Mucosa of descending colon (tissue), 3 donors: ENCODE results near the gene CDKN2B-AS1. TPM values are rescaled to one million over a fixed set of nuclear protein-coding genes. Genes with fewer than 3 reads are reported as not detected.
A peak's percentile ranks its signal among the peaks of the same experiment; 100 is the strongest.

Source experiments
- ATAC-seq: fragments of 200-7000 bp; cut with Tn5 transposase; one replicate; pipeline ENCODE4 v1.9.1; 2020; ENCODE audit warnings: mild to moderate bottlenecking, moderate library complexity
- DNase-seq, 3 donors: peaks; one replicate each; pipeline ENCODE4 v3.0.0-alpha.2; 2020
- H3K36me3 ChIP-seq: fragments of 200-600 bp; one replicate; pipeline ENCODE4 v1.8.0; 2021; ENCODE audit warnings: low read depth, mild to moderate bottlenecking
- H3K4me1 ChIP-seq: fragments of 200-600 bp; one replicate; pipeline ENCODE4 v1.8.0; 2021; ENCODE audit warnings: low read depth, mild to moderate bottlenecking
- H3K4me3 ChIP-seq: fragments of 200-600 bp; one replicate; pipeline ENCODE4 v1.8.0; 2021; ENCODE audit warnings: mild to moderate bottlenecking
- H3K9me3 ChIP-seq: fragments of 200-600 bp; one replicate; pipeline ENCODE4 v1.8.0; 2021; ENCODE audit warnings: mild to moderate bottlenecking
- intact Hi-C, 2 donors: fragments of 100-400 bp; cut with DNase I in 1 of 2; cut with micrococcal nuclease in 1 of 2; formaldehyde crosslinking; loops; one replicate each; pipeline versions ENCODE4 v1.11.0 to v1.11.1; 2022; cut with DNase I, micrococcal nuclease
- total RNA-seq, 3 donors: library from RNA; stranded (reverse); fragmentation: NEBNext Ultra II Directional in 2 of 3; extraction: Animal tissue kit (Norgen Biotek cat#: 25700) in 2 of 3; gene quantifications; one replicate each; pipeline versions ENCODE4 v1.2.1 to v1.2.4, GENCODE V29; 2021 to 2023
- TF ChIP-seq, protein P1 (sequence below): fragments of 200-600 bp; IDR thresholded peaks from one replicate; pipeline ENCODE4 v1.8.0; 2022; ENCODE audit warnings: antibody characterized with exemption, mild to moderate bottlenecking
- donor health status: DM: no; HTN: no; CAD: no; lungs with moderate emphysema.
- donor health status: DM: no; HTN: no; CAD: no.
- donor health status: DM: no; HTN: yes; CAD: no.

CDKN2B-AS1 gene
- total RNA-seq, 3 donors from 2014 or later = 48.3 to 134 (median 78.7) TPM

- intact Hi-C loops = no loop called here
These were observed 78.8 kb downstream of the CDKN2B-AS1 start for GRCh38 chr9:22073349-22073748.

GRCh38 chr9:22078081-22078480, 83.5 kb downstream of the CDKN2B-AS1 start:
- no peaks in the 10 kb centered on the region for H3K36me3 ChIP-seq
- intact Hi-C loops = no loop called here
- ATAC-seq (no peak), DNase-seq (no peak)
- H3K9me3 ChIP-seq = no peaks in the 10 kb centered on the region
- no peak overlapping the region for H3K4me3 ChIP-seq
- H3K4me1 ChIP-seq = no peaks in the 10 kb centered on the region
- TF ChIP-seq, protein P1, sequence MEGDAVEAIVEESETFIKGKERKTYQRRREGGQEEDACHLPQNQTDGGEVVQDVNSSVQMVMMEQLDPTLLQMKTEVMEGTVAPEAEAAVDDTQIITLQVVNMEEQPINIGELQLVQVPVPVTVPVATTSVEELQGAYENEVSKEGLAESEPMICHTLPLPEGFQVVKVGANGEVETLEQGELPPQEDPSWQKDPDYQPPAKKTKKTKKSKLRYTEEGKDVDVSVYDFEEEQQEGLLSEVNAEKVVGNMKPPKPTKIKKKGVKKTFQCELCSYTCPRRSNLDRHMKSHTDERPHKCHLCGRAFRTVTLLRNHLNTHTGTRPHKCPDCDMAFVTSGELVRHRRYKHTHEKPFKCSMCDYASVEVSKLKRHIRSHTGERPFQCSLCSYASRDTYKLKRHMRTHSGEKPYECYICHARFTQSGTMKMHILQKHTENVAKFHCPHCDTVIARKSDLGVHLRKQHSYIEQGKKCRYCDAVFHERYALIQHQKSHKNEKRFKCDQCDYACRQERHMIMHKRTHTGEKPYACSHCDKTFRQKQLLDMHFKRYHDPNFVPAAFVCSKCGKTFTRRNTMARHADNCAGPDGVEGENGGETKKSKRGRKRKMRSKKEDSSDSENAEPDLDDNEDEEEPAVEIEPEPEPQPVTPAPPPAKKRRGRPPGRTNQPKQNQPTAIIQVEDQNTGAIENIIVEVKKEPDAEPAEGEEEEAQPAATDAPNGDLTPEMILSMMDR = no peak

More at GRCh38 chr9:22073349-22073748, 78.8 kb downstream of the CDKN2B-AS1 start:
- H3K36me3 ChIP-seq = no peaks in the 10 kb centered on the region
- no peak for DNase-seq
- no peak for ATAC-seq
- no peaks in the 10 kb centered on the region for H3K4me1 ChIP-seq
- no peaks in the 10 kb centered on the region for H3K9me3 ChIP-seq
- no peak overlapping the region for H3K4me3 ChIP-seq
- TF ChIP-seq, protein P1 = no peak

GRCh38 chr9:22079873-22080341, 85.3 kb downstream of the CDKN2B-AS1 start:
- Histone ChIP-seq H3K4me3 (no peak overlapping the region), H3K9me3 (no peaks in the 10 kb centered on the region), H3K36me3 (no peaks in the 10 kb centered on the region), H3K4me1 (no peaks in the 10 kb centered on the region)
- ATAC-seq (peak; percentile 34), DNase-seq (peak in 1 of 3 donors; percentile 15)
- intact Hi-C loops = no loop called here
- TF ChIP-seq, protein P1 = no peak

DNA sequence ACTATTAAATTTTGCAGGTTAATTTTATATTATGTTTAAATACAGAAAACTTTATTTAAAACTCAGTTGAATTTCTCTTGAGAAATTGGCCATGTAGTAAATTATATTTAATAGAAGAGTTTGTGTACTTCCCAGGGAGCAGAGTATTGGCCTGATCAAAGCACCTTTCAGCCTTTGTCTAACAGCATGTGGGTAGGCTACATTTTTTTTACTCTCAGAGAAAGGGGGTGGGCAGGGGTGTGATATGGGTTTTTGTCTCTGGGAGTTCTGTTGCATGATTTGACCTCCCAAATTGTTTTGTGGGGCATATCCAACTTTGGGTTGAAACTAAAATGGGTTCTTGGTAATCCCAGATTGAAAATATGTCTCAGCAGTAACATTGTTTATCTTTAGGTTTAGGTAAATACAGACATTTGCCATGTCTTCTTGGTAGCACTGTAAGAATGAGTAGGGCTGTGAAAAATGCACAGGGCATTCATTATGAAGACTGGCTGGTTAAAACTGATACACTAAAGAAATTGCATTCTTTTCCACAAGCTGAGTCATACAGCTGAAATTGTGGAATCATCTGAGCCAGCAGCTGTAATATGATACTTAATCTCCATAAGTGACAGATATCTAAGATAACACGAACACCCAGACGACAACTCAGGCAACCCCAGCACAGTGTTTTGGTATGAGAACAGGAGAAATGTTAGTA, 89.9 kb downstream of the CDKN2B-AS1 start:
- Histone ChIP-seq H3K9me3 (no peaks in the 10 kb centered on the region), H3K36me3 (no peaks in the 10 kb centered on the region), H3K4me3 (no peak overlapping the region), H3K4me1 (peaks cover 16% of the 10 kb centered on the region)
- ATAC-seq (peak; percentile 40), DNase-seq (no peak)
- intact Hi-C loops = no loop called here
- TF ChIP-seq, protein P1 = no peak

GRCh38 chr9:22088053-22088716, 93.6 kb downstream of the CDKN2B-AS1 start:
- intact Hi-C loops = no loop called here
- no peaks in the 10 kb centered on the region for H3K9me3 ChIP-seq
- ATAC-seq (peak; percentile 42), DNase-seq (peak in 1 of 3 donors; percentile 43)
- H3K36me3 ChIP-seq = no peaks in the 10 kb centered on the region
- TF ChIP-seq, protein P1 = no peak
- peaks cover 16% of the 10 kb centered on the region for H3K4me1 ChIP-seq
- no peak overlapping the region for H3K4me3 ChIP-seq
